A673 (cell line): ENCODE data around the gene TCEAL8. TPM values are rescaled to one million over a fixed set of nuclear protein-coding genes. Genes with fewer than 3 reads are reported as not detected.
A peak's percentile ranks its signal among the peaks of the same experiment; 100 is the strongest.

Experiments used
- Bru-seq: library from RNA; stranded (reverse); fragments of 400-500 nt; gene quantifications from one replicate; lab custom pipeline; 2021; lab: Mats Ljungman, UMichigan
- BruChase-seq, 2 experiments: library from RNA; stranded (reverse); fragments of 400-500 nt; gene quantifications; one replicate each; lab custom pipeline; 2021; lab: Mats Ljungman, UMichigan
- BruUV-seq: library from RNA; stranded (reverse); fragments of 400-500 nt; replicated peaks from 2 replicates; lab custom pipeline; 2021; lab: Mats Ljungman, UMichigan
- CTCF ChIA-PET: fragments of 300-600 bp; sonication (Branson Sonifier 250); formaldehyde crosslinking; loops from one replicate; lab custom pipeline; 2022; ENCODE audit warnings: antibody characterized with exemption; lab: Charles Lee
- POLR2A ChIA-PET: fragments of 300-600 bp; sonication (Branson Sonifier 250); formaldehyde crosslinking; loops from one replicate; lab custom pipeline; 2022; ENCODE audit warnings: antibody characterized with exemption; ENCODE audit not compliant: low non-redundant PET; lab: Charles Lee
- DNase-seq: peaks from one replicate; pipeline ENCODE4 v3.0.0-alpha.2; 2015; ENCODE audit warnings: low spot score
- H3K27ac ChIP-seq: fragments of 200-600 bp; sonication (generic); 2 replicates; pipeline ENCODE4 v1.5.1; 2016; ENCODE audit warnings: mixed run types, low read depth, mild to moderate bottlenecking, mixed read lengths, antibody characterized with exemption, low read length; ENCODE audit not compliant: poor library complexity, severe bottlenecking
- H3K27me3 ChIP-seq: fragments of 200-600 bp; sonication (generic); replicated peaks from 2 replicates; pipeline ENCODE4 v1.6.1; 2017; ENCODE audit warnings: mixed run types, low read depth, mild to moderate bottlenecking, mixed read lengths, antibody characterized with exemption, low read length; ENCODE audit not compliant: insufficient read depth, poor library complexity
- H3K36me3 ChIP-seq: fragments of 200-600 bp; sonication (generic); 2 replicates; pipeline ENCODE4 v1.6.1; 2016; ENCODE audit warnings: mixed run types, mild to moderate bottlenecking, mixed read lengths, antibody characterized with exemption, low read length; ENCODE audit not compliant: insufficient read depth, poor library complexity, severe bottlenecking
- H3K4me1 ChIP-seq: fragments of 200-600 bp; sonication (generic); 2 replicates; pipeline ENCODE4 v1.6.1; 2017; ENCODE audit warnings: mixed run types, mild to moderate bottlenecking, mixed read lengths, antibody characterized with exemption, low read length; ENCODE audit not compliant: insufficient read depth, poor library complexity, severe bottlenecking
- H3K4me3 ChIP-seq: fragments of 200-600 bp; sonication (generic); 2 replicates; pipeline ENCODE4 v1.5.1; 2016; ENCODE audit warnings: low read depth, mixed run types, mild to moderate bottlenecking, mixed read lengths, low read length; ENCODE audit not compliant: poor library complexity, severe bottlenecking
- H3K9me3 ChIP-seq: fragments of 200-600 bp; sonication (generic); 2 replicates; pipeline ENCODE4 v1.6.1; 2016; ENCODE audit warnings: mixed run types, low read depth, mild to moderate bottlenecking, mixed read lengths, antibody characterized with exemption, low read length; ENCODE audit not compliant: poor library complexity, severe bottlenecking
- EZH2 ChIP-seq: fragments of 200-600 bp; sonication (generic); IDR thresholded peaks from 2 replicates; pipeline ENCODE4 v1.6.1; 2017; ENCODE audit warnings: borderline replicate concordance, low read depth, mild to moderate bottlenecking, mixed read lengths, antibody characterized with exemption, low read length; ENCODE audit not compliant: poor library complexity, severe bottlenecking
- intact Hi-C: fragments of 100-400 bp; cut with micrococcal nuclease; formaldehyde crosslinking; loops from one replicate; pipeline ENCODE4 v1.10.0; 2022; ENCODE audit not compliant: unreplicated experiment
- long read RNA-seq: library from polyadenylated mRNA; stranded (forward); transcript quantifications from one replicate; pipeline ENCODE4 v2.0.0, GENCODE V29; 2022
- total RNA-seq: library from RNA; stranded (reverse); gene quantifications from 2 replicates; pipeline ENCODE4 v1.2.3, GENCODE V29; 2021
- TF ChIP-seq, protein P1 (sequence below): fragments of 300-800, 200-600 bp; sonication (generic); conservative IDR thresholded peaks from 2 replicates; pipeline ENCODE4 v1.5.1; 2017; ENCODE audit warnings: low read depth, mild to moderate bottlenecking, antibody characterized with exemption, low read length, moderate library complexity, mixed read lengths

The TCEAL8 gene, protein sequence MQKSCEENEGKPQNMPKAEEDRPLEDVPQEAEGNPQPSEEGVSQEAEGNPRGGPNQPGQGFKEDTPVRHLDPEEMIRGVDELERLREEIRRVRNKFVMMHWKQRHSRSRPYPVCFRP
- 62.9 and 66.2 TPM in 2 replicates for total RNA-seq
- Bru-seq, nascent RNA = percentile 91 among the genes with signal in this experiment
- percentile 97 among the genes with signal in this experiment for BruChase-seq, experiment 1, labeled RNA remaining after a 2-hour chase
- BruChase-seq, experiment 2, labeled RNA remaining after a 6-hour chase = percentile 98 among the genes with signal in this experiment
- long read RNA-seq, transcript TCEAL8-202 (3 exons, 1,222 nt) = major isoform, 90 of 126 reads
- long read RNA-seq, transcript TCEAL8-201 (2 exons, 1,131 nt) = minor isoform, 24 of 126 reads
- long read RNA-seq, partial matches to known transcripts = 3 of 126 reads
- long read RNA-seq, other reads (novel, unspliced or antisense) = 9 of 126 reads

- CTCF ChIA-PET = no interaction called here
- POLR2A ChIA-PET = no interaction called here
- no peaks in the 10 kb centered on the region for H3K9me3 ChIP-seq
Observed at GRCh38 chrX:103254921-103255493, at the start of gene TCEAL8. TSS of gene TCEAL8 (minus strand) at chrX:103255155. CDS start at chrX:103253979, 1,176 bp downstream.

GRCh38 chrX:103304705-103305104 is 49.8 kb upstream of the TCEAL8 start:
- Histone ChIP-seq H3K9me3 (no peaks in the 10 kb centered on the region), H3K4me3 (no peak overlapping the region), H3K27ac (no peak overlapping the region), H3K4me1 (no peaks in the 10 kb centered on the region), H3K36me3 (no peaks in the 10 kb centered on the region), H3K27me3 (no peaks in the 10 kb centered on the region)
- ChIA-PET POLR2A (no interaction called here), CTCF (no interaction called here)
- no peak for DNase-seq
- intact Hi-C loops = no loop called here
- TF ChIP-seq EZH2 = no peak
- TF ChIP-seq, protein P1, sequence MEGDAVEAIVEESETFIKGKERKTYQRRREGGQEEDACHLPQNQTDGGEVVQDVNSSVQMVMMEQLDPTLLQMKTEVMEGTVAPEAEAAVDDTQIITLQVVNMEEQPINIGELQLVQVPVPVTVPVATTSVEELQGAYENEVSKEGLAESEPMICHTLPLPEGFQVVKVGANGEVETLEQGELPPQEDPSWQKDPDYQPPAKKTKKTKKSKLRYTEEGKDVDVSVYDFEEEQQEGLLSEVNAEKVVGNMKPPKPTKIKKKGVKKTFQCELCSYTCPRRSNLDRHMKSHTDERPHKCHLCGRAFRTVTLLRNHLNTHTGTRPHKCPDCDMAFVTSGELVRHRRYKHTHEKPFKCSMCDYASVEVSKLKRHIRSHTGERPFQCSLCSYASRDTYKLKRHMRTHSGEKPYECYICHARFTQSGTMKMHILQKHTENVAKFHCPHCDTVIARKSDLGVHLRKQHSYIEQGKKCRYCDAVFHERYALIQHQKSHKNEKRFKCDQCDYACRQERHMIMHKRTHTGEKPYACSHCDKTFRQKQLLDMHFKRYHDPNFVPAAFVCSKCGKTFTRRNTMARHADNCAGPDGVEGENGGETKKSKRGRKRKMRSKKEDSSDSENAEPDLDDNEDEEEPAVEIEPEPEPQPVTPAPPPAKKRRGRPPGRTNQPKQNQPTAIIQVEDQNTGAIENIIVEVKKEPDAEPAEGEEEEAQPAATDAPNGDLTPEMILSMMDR = no peak
- no TSS peak for BruUV-seq

More at GRCh38 chrX:103254921-103255493, at the start of gene TCEAL8:
- Histone ChIP-seq H3K36me3 (no peaks in the 10 kb centered on the region), H3K27me3 (peaks cover 3% of the 10 kb centered on the region), H3K27ac (peak within 1 kb of the TSS; percentile 85), H3K4me1 (peaks cover 4% of the 10 kb centered on the region), H3K4me3 (peak within 1 kb of the TSS; percentile 64)
- peak; percentile 87 for DNase-seq
- intact Hi-C loops = no loop called here
- no TSS peak for BruUV-seq
- no peak for TF ChIP-seq EZH2
- TF ChIP-seq, protein P1 = no peak

DNA sequence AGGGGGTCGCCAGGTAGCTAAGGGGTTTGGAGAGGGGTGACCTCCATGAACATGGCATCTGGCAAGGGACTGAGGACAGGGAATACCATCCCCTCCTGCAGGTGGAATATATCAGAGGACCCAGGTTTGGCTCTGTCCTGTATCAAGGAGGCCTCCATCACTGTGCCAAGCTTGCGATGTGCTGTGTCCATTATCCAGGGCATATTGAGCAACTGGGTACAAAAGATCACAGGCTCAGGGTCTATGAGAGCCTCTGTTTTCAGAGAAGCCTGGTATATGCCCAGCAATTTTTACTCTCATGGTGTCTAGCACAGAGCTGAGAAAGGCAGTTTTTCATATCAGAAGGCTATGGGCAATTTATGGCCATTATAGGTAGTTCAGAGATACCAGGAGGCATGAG is 38.2 kb upstream of the TCEAL8 start:
- TF ChIP-seq, protein P1 = no peak
- TF ChIP-seq EZH2 = no peak
- Histone ChIP-seq H3K27me3 (peaks cover 4% of the 10 kb centered on the region), H3K4me3 (no peak overlapping the region), H3K27ac (no peak overlapping the region), H3K4me1 (no peaks in the 10 kb centered on the region), H3K36me3 (no peaks in the 10 kb centered on the region), H3K9me3 (no peaks in the 10 kb centered on the region)
- no TSS peak for BruUV-seq
- POLR2A ChIA-PET = no interaction called here
- DNase-seq = no peak
- intact Hi-C loops = no loop called here
- CTCF ChIA-PET = no interaction called here
